ENCODE measurements around the gene OR10P1. TPM values are rescaled to one million over a fixed set of nuclear protein-coding genes. Genes with fewer than 3 reads are reported as not detected.

The OR10P1 gene
- total and polyA plus RNA-seq, 4 donors: not detected

GRCh38 chr12:55663391-55663790, 26.7 kb downstream of the OR10P1 start:
- H3K4me3 ChIP-seq: no peak overlapping the region
- TF ChIP-seq, protein P1, sequence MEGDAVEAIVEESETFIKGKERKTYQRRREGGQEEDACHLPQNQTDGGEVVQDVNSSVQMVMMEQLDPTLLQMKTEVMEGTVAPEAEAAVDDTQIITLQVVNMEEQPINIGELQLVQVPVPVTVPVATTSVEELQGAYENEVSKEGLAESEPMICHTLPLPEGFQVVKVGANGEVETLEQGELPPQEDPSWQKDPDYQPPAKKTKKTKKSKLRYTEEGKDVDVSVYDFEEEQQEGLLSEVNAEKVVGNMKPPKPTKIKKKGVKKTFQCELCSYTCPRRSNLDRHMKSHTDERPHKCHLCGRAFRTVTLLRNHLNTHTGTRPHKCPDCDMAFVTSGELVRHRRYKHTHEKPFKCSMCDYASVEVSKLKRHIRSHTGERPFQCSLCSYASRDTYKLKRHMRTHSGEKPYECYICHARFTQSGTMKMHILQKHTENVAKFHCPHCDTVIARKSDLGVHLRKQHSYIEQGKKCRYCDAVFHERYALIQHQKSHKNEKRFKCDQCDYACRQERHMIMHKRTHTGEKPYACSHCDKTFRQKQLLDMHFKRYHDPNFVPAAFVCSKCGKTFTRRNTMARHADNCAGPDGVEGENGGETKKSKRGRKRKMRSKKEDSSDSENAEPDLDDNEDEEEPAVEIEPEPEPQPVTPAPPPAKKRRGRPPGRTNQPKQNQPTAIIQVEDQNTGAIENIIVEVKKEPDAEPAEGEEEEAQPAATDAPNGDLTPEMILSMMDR (IDR thresholded peaks at IDR 0.05; ENCODE audit: control extremely low read depth, extremely low read depth): no peak
- WGBS, 2 donors: 31 to 43% methylated on average over 1 of the region's 1 CpG
- peaks cover 0 to 6% (median 0%) of the 10 kb centered on the region in 5 donors for H3K4me1 ChIP-seq (ENCODE audit: control insufficient read depth in 5 of 5, insufficient read depth in 5 of 5, low read length in 5 of 5)
- H3K36me3 ChIP-seq (ENCODE audit: control insufficient read depth in 4 of 4, insufficient read depth in 4 of 4, low read length in 4 of 4): no peaks in the 10 kb centered on the region
- no peak overlapping the region for H3K27ac ChIP-seq (ENCODE audit: low read depth in 1 of 2, low read length in 1 of 2)
- no peak overlapping the region for H3K9ac ChIP-seq (ENCODE audit: insufficient read depth in 1 of 2, low read length in 2 of 2)
- no peaks in the 10 kb centered on the region for H3K9me3 ChIP-seq (ENCODE audit: control insufficient read depth in 4 of 4, insufficient read depth in 3 of 4, low read length in 3 of 4)
- DNase-seq (no peak), ATAC-seq (ENCODE audit: insufficient read depth, low FRiP score) (no peak)
- peaks cover 0 to 3% (median 0%) of the 10 kb centered on the region in 3 donors for H3K27me3 ChIP-seq (ENCODE audit: control insufficient read depth in 3 of 3, insufficient read depth in 3 of 3, low read length in 2 of 3)

GRCh38 chr12:55664826-55665225, 28.1 kb downstream of the OR10P1 start:
- H3K27ac ChIP-seq (ENCODE audit: low read depth in 1 of 2, low read length in 1 of 2): no peak overlapping the region
- ATAC-seq (ENCODE audit: insufficient read depth, low FRiP score) (no peak), DNase-seq (no peak)
- TF ChIP-seq, protein P1 (IDR thresholded peaks at IDR 0.05; ENCODE audit: control extremely low read depth, extremely low read depth): no peak
- H3K4me1 ChIP-seq (ENCODE audit: control insufficient read depth in 5 of 5, insufficient read depth in 5 of 5, low read length in 5 of 5): no peaks in the 10 kb centered on the region
- no peak overlapping the region for H3K9ac ChIP-seq (ENCODE audit: insufficient read depth in 1 of 2, low read length in 2 of 2)
- H3K9me3 ChIP-seq (ENCODE audit: control insufficient read depth in 4 of 4, insufficient read depth in 3 of 4, low read length in 3 of 4): no peaks in the 10 kb centered on the region
- no peaks in the 10 kb centered on the region for H3K36me3 ChIP-seq (ENCODE audit: control insufficient read depth in 4 of 4, insufficient read depth in 4 of 4, low read length in 4 of 4)
- H3K4me3 ChIP-seq: no peak overlapping the region
- WGBS, 2 donors: 85 to 86% methylated on average over 10 of the region's 10 CpGs
- H3K27me3 ChIP-seq (ENCODE audit: control insufficient read depth in 3 of 3, insufficient read depth in 3 of 3, low read length in 2 of 3): peaks cover 0 to 3% (median 0%) of the 10 kb centered on the region in 3 donors

DNA sequence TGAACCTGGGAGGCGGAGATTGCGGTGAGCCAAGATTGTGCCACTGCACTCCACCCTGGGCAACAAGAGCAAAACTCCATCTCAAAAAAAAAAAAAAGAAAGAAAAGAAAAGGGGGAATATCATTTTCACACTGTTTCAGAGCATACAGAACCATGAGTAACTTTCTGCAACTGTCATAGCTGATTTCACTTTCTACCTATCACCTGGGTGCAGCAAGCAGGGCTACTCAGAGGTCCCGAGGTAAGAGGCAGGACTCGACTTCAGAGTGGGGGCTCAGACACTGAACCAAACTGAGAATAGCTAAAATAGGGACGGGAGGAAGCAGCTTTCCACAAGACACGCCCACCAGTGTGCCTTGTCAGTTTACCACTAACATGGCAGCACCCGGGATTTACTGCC, 29.8 kb downstream of the OR10P1 start:
- 75 to 80% methylated on average over 7 of the region's 7 CpGs for WGBS, 2 donors
- TF ChIP-seq, protein P1 (IDR thresholded peaks at IDR 0.05; ENCODE audit: control extremely low read depth, extremely low read depth): no peak
- Histone ChIP-seq H3K4me3 (no peak overlapping the region), H3K27ac (ENCODE audit: low read depth in 1 of 2, low read length in 1 of 2) (no peak overlapping the region), H3K4me1 (ENCODE audit: control insufficient read depth in 5 of 5, insufficient read depth in 5 of 5, low read length in 5 of 5) (no peaks in the 10 kb centered on the region), H3K9me3 (ENCODE audit: control insufficient read depth in 4 of 4, insufficient read depth in 3 of 4, low read length in 3 of 4) (no peaks in the 10 kb centered on the region), H3K36me3 (ENCODE audit: control insufficient read depth in 4 of 4, insufficient read depth in 4 of 4, low read length in 4 of 4) (no peaks in the 10 kb centered on the region), H3K27me3 (ENCODE audit: control insufficient read depth in 3 of 3, insufficient read depth in 3 of 3, low read length in 2 of 3) (peaks cover 0 to 3% (median 0%) of the 10 kb centered on the region in 3 donors), H3K9ac (ENCODE audit: insufficient read depth in 1 of 2, low read length in 2 of 2) (no peak overlapping the region)
- no peak for ATAC-seq (ENCODE audit: insufficient read depth, low FRiP score)
- no peak for DNase-seq

DNA sequence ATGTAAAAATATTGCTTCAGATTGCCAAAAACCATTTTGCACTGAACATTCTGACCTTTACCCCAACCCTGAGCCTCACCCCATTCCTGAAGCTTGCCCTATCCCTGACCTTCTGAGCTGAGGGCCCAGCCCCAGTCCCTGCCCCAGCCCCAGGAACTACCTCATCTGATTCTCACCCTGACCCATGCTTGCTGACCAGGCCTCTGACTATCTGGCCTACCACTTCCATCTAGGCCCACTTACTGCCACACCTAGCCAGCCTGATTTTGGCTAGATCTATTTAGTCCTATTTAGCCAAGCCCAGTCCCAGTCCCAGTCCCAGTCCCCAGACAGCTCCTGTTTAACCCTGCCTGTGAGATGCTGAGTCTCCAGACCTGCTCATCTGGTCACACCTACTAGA, 33.6 kb downstream of the OR10P1 start:
- H3K9me3 ChIP-seq (ENCODE audit: control insufficient read depth in 4 of 4, insufficient read depth in 3 of 4, low read length in 3 of 4): no peaks in the 10 kb centered on the region
- TF ChIP-seq, protein P1 (IDR thresholded peaks at IDR 0.05; ENCODE audit: control extremely low read depth, extremely low read depth): no peak
- H3K27ac ChIP-seq (ENCODE audit: low read depth in 1 of 2, low read length in 1 of 2): no peak overlapping the region
- ATAC-seq (ENCODE audit: insufficient read depth, low FRiP score) (no peak), DNase-seq (no peak)
- no peaks in the 10 kb centered on the region for H3K4me1 ChIP-seq (ENCODE audit: control insufficient read depth in 5 of 5, insufficient read depth in 5 of 5, low read length in 5 of 5)
- no peak overlapping the region for H3K4me3 ChIP-seq
- H3K27me3 ChIP-seq (ENCODE audit: control insufficient read depth in 3 of 3, insufficient read depth in 3 of 3, low read length in 2 of 3): no peaks in the 10 kb centered on the region
- no peaks in the 10 kb centered on the region for H3K36me3 ChIP-seq (ENCODE audit: control insufficient read depth in 4 of 4, insufficient read depth in 4 of 4, low read length in 4 of 4)
- no peak overlapping the region for H3K9ac ChIP-seq (ENCODE audit: insufficient read depth in 1 of 2, low read length in 2 of 2)

Data from lung (tissue), 12 donors.